Stimulated activated naive CD4-positive, alpha-beta T cell (primary cell): ENCODE data around the gene MARVELD2.

Experiments used
- DNase-seq, 6 experiments: peaks; one replicate each; lab custom pipeline; 2025; lab: John Stamatoyannopoulos, UW

Gene MARVELD2

DNA sequence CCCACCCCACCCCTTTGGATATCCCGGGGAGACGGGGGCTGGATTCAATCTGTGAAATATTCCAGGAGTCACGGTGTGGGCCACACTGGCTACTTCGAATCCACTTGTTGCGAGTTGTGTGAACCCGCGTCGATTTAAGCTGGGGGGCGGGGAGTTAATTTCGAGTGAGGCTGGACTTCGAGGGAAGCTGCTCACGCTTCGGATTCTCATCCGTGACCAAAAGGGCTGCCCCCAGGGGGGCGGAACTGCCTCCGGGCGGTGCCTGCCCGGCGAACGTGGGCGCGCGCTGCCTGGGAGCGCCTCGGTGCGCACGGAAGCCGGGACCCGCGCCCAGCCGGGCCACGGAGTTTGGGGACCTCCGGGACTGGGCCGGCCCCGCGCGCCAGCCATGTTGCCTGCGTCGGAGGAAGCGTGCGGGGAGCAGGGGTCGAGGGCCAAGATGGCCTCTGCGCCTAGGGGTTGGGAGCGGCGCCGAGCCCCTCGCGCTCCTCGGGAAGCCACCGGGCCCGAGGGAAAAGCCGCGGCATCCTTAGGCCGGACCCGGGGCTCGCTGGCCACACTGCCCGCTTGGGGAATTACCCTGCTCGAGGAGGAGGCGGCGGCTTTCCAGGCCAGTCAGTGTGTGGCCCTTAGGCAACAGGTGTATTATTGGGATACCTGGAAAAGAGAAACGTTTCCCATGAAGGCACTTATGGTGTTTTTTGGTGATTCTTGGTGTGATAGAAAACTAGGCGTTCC, 78.6 kb downstream of the MARVELD2 start:
- DNase-seq = no peak
